Fibroblast of peridontal ligament (primary cell): Measurements from ENCODE around the gene ZNF608.

Source experiments
- DNase-seq: peaks from one replicate; pipeline ENCODE4 v3.0.0-alpha.2; 2010; ENCODE audit errors: extremely low read depth

ZNF608 gene

GRCh38 chr5:124745928-124746915, at the start of gene ZNF608:
Gene ZNF608 (minus strand): TSS chr5:124746639. CDS start chr5:124744989, 1,650 bp downstream.
- peak; percentile 86 for DNase-seq

- DNase-seq, result no peak
These were observed 49.4 kb upstream of the ZNF608 start for GRCh38 chr5:124795829-124796228.

- DNase-seq, result no peak
These were observed 44.7 kb upstream of the ZNF608 start for GRCh38 chr5:124790895-124791732.

GRCh38 chr5:124790301-124790894, 44.0 kb upstream of the ZNF608 start:
- DNase-seq, result no peak

GRCh38 chr5:124789104-124789605, 42.7 kb upstream of the ZNF608 start:
- DNase-seq, result no peak

- DNase-seq, result peak; percentile 87
These were observed 37.4 kb upstream of the ZNF608 start for GRCh38 chr5:124783794-124784193.

GRCh38 chr5:124783285-124783684, 36.8 kb upstream of the ZNF608 start:
- DNase-seq, result no peak

- no peak for DNase-seq
These were observed 35.8 kb upstream of the ZNF608 start for GRCh38 chr5:124782262-124782661.

- DNase-seq, result no peak
These were observed 33.6 kb upstream of the ZNF608 start for GRCh38 chr5:124780011-124780410.

- peak; percentile 55 for DNase-seq
These were observed 27.2 kb upstream of the ZNF608 start for GRCh38 chr5:124773315-124774311.

GRCh38 chr5:124772457-124773200, 26.2 kb upstream of the ZNF608 start:
- no peak for DNase-seq

GRCh38 chr5:124771761-124772160, 25.3 kb upstream of the ZNF608 start:
- DNase-seq, result no peak

GRCh38 chr5:124764992-124765611, 18.7 kb upstream of the ZNF608 start:
- DNase-seq, result no peak

- no peak for DNase-seq
These were observed 18.1 kb upstream of the ZNF608 start for GRCh38 chr5:124764585-124764984.

GRCh38 chr5:124761010-124761409, 14.6 kb upstream of the ZNF608 start:
- no peak for DNase-seq

- no peak for DNase-seq
These were observed 14.2 kb upstream of the ZNF608 start for GRCh38 chr5:124760608-124761007.

GRCh38 chr5:124755565-124755964, 9.1 kb upstream of the ZNF608 start:
- DNase-seq, result peak; percentile 56

GRCh38 chr5:124755041-124755440, 8.6 kb upstream of the ZNF608 start:
- DNase-seq, result no peak

GRCh38 chr5:124754206-124754927, 7.9 kb upstream of the ZNF608 start:
- DNase-seq, result peak; percentile 57
